Right lung (tissue), 10 donors: ENCODE measurements around the gene PRAMEF18. TPM values are rescaled to one million over a fixed set of nuclear protein-coding genes. Genes with fewer than 3 reads are reported as not detected.
"Not testable (repeated sequence)": the region's sequence is repeated elsewhere in the genome, so short reads cannot be mapped to it uniquely, and the experiment has no call there.

Source experiments
- DNase-seq, 2 donors: peaks; one replicate each; pipeline ENCODE4 v3.0.0-alpha.2; 2013
- long read RNA-seq, 8 donors: transcript quantifications; one replicate each; lab custom pipeline, GENCODE V29; 2026
- polyA plus RNA-seq, 5 donors: library from polyadenylated mRNA; unstranded; fragments of 120-200 nt; gene quantifications; one replicate each; pipeline versions ENCODE4 v1.2.1 to v1.2.3, GENCODE V29; 2013; ENCODE audit warnings: inconsistent platforms in 1 of 5, low replicate concordance in 1 of 5; ENCODE audit not compliant: insufficient read length in 5 of 5, insufficient read depth in 1 of 5

PRAMEF18 gene, protein sequence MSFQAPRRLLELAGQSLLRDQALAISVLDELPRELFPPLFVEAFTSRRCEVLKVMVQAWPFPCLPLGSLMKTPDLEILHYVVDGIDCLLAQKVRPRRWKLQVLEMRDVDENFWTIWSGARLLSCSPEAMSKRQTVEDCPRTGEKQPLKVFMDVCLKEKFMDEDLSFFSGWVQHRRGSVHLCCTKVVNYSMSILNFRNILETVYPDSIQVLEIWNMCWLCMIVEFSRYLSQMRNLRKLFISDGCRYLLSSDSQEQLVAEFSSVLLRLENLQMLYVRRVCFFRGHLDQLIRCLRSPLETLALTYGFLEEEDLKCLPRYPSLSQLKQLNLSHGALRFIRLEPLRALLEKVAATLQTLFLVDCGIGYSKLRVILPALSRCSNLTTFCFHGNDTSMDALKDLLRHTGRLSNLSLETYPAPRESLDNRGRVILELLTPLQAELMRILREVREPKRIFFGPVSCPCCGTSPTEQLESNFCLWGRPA
- polyA plus RNA-seq, result not detected
- long read RNA-seq, donor 1, result 0 reads
- long read RNA-seq, donor 2, result 0 reads
- long read RNA-seq, donor 3, result 0 reads
- long read RNA-seq, donor 4, result 0 reads
- long read RNA-seq, donor 5, result 0 reads
- long read RNA-seq, donor 6, result 0 reads
- long read RNA-seq, donor 7, result 0 reads
- long read RNA-seq, donor 8, result 0 reads

DNA sequence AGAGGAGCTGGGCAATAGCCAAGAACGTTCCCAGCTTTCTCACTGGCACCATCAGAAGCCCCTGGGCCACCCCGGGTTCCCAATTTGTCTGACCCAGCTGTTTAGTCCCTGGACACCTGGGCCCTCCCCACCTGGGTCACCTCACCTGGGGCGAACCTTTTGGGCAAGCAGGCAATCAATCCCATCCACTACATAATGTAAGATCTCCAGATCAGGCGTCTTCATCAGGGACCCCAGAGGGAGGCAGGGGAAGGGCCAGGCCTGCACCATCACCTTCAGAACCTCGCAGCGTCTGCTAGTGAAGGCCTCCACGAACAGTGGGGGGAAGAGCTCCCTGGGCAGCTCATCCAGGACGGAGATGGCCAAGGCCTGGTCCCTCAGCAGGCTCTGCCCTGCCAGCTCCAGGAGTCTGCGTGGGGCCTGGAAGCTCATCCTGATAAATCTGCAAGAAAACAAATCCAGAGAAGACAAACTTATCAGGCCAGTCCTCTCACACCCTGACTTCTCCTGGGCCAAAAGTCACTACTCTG, at the start of gene PRAMEF18:
Gene PRAMEF18 (minus strand): TSS at position 480 of the 530 bp plus-strand sequence. CDS start 48 bp downstream, at position 432.
- not testable (repeated sequence) for DNase-seq

DNA sequence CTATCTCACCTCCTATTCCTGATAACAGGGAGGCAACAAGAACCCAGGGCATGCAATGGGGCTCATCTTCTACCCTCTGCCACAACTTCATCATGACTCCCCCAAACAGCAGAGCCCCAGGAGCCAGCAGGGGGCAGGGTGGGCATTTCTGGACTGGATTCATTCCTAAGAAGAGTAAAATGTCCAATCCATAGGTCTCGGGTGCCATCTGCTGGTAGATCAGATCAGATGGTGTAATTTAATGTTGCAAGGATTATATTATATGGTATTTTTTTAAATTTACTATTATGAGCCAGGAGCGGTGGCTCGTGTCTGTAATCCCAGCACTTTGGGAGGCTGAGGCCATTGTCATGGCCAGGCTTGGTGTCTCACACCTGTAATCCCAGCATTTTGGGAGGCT, 39.2 kb upstream of the PRAMEF18 start:
- DNase-seq, result not testable (repeated sequence)

DNA sequence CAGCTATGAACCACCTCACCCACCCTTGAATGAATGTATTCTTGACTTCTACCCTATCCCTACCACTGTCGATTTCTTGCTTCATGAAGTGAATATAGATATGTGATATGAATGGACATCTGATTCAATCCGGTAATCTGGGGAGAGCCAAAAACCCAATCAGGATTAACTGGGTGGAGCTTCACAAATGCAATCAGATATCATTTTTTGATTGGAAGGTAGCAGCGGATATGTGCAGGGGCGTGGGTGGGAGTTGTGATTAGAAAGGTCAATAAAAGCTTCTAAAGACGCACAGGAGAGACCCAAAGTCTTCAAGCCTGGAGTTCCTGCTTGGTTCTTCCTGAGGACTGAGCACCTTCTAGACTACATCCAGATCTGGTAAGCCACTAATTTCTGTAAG, 27.9 kb upstream of the PRAMEF18 start, which contains the start of gene PRAMEF5:
Gene PRAMEF5 (plus strand): TSS at position 301 of the 400 bp plus-strand sequence. CDS start 5,071 bp downstream, outside the sequence.
- not testable (repeated sequence) for DNase-seq

DNA sequence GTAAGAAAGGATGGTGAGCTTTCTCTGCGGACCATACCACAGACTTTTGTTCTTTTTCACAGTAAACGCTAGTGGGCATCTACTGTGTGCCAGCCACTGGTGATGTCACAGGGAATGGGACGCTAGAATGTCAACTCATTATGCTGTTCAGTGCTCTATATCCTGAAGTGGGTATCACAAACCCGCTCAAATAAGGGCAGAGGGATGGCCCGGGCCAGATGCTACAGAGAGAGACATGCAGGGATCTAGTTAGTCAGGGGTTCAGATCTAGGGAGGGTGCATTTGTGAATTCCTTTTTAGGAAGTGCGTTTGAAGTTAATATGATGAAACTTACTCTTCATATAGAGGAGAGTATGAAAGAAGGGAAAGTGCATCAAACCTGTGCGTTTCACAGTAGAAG, 21.2 kb upstream of the PRAMEF18 start:
- DNase-seq, result not testable (repeated sequence)

DNA sequence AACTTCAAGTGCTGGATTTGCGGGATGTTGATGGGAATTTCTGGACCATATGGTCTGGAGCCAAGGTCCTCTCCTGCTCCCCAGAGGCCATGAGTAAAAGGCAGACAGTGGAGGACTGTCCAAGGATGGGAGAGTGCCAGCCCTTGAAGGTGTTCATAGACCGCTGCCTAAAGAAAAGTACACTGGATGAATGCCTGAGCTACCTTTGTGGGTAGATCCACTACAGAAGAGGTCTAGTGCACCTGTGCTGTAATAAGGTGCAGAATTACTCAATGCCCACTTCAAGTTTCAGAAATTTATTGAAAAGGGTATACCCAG, 20.6 kb upstream of the PRAMEF18 start:
- DNase-seq, result not testable (repeated sequence)

DNA sequence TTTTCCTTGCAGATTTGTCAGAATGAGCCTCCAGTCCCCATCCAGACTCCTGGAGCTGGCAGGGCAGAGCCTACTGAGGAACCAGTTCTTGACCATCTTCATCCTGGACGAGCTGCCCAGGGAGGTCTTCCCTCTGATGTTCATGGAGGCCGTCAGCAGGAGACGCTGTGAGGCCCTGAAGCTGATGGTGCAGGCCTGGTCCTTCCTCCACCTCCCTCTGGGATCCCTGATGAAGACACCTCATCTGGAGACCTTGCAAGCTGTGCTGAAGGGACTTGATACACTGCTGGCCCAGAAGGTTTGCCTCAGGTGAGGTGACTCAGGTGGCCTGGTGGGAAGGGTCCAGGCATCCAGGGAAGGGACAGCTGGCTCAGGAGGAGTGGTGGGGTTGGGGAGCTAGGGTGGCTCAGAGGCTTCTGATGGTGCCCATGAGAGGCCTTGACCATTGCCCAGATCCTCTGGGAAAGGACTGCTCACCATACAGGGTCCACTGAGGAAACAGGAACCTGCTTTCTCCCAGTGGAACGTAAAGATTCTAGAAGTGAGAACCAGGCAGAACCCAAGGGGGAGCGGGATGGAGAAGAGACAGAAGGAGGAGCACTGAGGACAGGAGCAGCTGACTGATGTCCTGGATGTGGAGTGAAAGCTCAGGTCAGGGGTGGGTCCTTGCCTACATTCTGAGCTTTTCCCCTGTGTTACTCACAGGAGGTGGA, 20.0 kb upstream of the PRAMEF18 start:
- DNase-seq, result not testable (repeated sequence)

DNA sequence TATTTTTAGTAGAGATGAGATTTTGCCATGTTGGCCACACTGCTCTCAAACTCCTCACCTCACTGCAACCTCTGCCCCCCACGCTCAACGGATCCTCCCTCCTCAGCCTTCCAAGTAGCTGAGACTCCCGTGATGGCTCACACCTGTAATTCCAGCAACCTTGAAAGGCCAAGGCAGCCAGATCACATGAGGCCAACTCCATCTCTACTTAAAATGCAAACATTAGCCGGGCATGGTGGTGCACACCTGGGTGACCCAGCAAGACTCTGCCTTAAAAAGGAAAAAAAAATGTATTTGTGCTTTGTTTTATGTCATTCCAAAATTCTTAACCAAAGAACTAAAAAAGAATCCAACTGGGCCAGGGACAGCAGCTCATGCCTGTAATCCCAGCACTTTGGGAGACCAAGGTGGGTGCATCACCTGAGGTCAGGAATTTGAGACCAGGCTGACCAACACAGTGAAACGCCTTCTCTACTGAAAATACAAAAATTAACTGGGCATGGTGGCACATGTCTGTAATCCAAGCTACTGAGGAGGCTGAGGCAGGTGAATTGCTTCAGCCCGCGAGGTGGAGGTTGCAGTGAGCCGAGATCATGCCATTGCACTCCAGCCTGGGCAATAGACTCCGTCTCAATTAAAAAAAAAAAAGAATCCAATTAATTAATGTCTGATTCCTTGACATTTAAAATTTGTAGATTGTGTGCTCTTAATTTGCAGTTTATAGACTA, 17.7 kb upstream of the PRAMEF18 start:
- not testable (repeated sequence) for DNase-seq

DNA sequence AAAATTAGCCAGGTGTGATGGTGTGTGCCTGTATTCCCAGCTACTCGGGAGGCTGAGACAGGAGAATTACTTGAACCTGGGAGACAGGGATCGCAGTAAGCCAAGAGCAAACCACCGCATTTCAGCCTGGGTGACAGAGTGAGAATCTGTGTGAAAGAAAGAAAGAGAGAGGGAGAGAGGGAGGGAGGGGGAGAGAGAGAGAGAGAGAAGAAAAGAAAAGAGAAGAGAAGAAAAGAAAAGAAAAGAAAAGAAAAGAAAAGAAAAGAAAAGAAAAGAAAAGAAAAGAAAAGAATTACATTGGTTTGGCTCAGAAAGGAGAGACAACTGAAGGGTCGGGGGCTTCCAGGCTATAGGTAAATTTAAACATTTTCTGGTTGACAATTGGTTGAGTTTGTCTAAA, 13.7 kb upstream of the PRAMEF18 start:
- DNase-seq, result not testable (repeated sequence)

DNA sequence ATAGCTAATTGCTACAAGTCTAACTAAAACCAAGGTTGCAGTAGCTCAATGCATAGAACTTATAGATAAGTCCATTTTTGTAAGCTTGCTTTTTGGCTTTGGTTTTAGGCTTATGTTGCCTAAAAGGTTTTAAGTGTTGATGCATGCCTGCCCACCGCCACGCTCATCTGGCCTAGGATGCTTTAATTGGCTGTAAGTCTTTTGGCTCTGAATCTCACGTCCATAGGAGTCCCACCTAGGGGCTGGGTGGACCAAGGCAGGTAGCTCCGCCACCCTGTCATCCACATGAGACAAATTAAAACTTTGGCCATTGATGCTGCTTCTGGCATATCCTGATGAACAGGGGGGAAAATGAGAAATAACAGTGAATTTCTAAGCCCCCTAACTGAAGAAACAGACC, 11.6 kb upstream of the PRAMEF18 start:
- DNase-seq, result not testable (repeated sequence)

DNA sequence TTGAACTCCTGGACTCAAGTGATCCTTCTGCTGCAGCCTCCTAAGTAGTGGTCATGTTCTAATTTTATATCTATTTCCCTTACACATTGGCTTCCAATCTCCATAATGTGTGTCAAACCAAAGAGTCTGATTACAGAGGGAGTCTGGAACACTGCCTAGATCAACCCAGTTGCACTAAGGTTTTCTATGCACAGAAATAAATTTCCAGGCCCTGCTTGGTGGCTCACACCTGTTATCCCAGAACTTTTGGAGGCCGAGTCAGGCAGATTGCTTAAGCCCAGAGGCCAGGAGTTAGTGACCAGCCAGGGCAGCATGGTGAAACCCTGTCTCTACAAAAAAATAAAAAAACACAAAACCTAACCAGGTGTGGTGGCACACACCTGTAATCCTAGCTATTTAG, 8.1 kb upstream of the PRAMEF18 start:
- DNase-seq, result not testable (repeated sequence)

DNA sequence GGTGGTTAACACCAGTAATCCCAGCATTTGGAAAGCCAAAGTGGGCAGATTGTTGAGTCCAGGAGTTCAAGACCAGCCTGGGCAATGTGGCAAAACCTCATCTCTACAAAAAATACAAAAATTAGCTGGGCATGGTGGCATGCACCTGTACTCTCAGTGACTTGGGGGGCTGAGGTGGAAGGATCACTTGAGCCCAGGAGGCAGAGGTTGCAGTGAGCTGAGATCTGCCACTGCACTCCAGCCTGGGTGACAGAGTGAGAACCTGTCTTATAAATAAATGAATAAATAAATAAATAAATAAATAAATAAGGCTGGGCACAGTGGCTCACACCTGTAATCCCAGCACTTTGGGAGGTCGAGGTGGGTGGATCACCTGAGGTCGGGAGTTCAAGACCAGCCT, 6.1 kb upstream of the PRAMEF18 start:
- DNase-seq, result not testable (repeated sequence)

DNA sequence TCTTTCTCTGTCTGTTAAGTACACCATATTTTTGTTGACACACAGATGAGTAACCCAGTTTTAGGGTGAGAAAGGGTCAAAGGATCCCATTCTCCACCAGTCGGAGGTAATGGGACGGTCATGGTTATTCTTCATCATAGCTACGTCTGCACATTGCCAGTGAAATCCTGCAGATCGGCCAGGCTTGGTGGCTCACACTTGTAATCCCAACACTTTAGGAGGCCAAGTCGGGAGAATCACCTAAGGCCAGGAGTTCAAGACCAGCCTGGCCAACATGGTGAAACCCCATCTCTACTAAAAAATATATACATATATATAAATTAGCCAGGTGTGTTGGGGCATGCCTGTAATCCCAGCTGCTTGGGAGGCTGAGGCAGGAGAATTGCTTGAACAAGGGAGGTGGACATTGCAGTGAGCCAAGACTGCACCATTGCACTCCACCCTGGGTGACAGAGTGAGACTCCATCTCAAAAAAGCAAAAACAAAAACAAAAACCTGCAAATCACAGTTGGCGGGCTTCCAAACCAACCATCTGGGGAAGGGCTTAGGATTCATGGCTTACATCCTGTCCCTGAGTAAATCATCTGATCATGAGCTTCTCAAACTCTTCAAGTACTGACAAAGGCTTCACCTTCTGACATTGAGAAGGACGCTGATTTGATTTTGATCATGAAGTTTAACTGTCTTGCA, 5.3 kb upstream of the PRAMEF18 start:
- not testable (repeated sequence) for DNase-seq

DNA sequence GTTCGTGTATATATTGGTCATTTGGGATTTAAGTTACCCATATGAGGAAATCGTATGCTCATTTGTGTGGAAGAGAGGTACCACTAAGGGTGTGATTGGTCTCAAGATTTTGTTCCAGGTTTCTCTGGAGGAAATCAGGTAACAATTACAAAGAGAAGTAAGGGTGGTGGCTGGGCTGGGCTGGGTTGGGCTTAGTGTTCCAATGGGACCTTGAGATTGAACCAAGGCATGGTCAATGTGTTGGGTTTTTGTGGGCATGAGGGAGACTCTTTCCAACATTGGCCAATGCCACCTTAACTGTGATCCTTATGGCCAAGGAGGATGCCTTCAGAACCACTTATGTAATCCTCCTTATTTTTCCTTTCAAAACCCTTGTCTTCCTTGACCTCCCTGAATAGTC, 4.6 kb upstream of the PRAMEF18 start:
- not testable (repeated sequence) for DNase-seq

DNA sequence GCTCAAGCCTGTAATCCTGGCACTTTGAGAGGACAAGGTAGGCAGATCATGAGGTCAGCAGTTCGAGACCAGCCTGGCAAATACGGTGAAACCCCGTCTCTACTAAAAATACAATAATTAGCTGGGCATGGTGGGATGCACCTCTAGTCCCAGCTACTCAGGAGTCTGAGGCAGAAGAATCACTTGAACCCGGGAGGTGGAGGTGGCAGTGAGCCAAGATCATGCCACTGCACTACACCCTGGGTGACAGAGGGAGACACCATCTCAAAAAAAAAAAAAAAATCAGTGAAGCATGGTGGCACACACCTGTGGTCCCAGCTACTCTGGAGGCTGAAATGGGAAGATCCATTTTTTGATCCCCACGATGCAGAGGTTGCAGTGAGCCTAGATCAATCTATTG, 4.1 kb upstream of the PRAMEF18 start:
- not testable (repeated sequence) for DNase-seq

DNA sequence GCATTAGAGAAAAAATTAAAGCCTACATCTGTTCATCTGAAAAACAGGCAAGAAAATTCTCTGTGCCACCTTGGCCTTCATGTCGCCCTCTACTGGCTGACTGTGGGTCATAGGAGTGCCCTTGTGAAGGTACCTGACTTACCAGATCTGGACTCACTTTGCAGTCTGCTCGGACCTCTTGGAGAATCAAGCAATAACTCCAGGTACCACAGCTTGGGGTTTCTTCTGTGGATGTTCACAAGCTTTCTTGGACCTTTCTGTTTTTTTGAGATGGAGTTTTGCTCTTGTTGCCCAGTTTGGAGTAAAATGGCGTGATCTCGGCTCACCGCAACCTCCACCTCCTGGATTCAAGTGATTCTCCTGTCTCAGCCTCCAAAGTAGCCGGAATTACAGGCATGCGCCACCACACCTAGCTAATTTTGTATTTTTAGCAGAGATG, 2.4 kb upstream of the PRAMEF18 start:
- DNase-seq, result no peak

DNA sequence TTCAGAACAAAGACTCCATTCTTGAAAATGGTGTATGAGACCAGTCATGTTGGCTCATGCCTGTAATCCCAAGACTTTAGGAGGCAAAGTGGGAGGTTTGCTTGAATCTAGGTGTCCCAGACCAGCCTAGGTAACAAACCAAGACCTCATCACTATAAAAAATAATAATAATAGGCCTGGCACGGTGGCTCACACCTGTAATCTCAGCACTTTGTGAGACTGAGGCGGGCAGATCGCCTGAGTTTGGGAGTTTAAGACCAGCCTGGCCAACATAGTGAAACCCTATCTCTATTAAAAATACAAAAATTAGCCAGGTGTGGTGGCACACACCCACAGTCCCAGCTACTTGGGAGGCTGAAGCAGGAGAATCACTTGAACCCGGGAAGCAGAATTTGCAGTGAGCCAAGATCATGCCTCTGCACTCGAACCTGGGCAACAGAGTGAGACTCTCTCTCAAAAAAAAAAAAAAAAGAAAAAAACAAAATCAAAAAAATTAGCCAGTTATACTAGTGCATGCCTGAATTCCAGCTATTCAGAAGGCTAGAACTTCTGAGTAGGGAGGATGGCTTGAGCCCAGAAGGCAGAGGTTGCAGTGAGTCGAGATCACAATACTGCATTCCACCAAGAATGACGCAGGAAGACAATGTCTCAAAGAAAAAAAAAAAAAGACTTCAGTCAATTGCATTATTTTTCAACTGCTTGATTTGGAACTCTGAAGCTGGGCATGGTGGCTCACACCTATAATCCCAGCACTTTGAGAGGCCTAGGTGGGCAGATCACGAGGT, 1.5 kb upstream of the PRAMEF18 start:
- DNase-seq, result not testable (repeated sequence)

DNA sequence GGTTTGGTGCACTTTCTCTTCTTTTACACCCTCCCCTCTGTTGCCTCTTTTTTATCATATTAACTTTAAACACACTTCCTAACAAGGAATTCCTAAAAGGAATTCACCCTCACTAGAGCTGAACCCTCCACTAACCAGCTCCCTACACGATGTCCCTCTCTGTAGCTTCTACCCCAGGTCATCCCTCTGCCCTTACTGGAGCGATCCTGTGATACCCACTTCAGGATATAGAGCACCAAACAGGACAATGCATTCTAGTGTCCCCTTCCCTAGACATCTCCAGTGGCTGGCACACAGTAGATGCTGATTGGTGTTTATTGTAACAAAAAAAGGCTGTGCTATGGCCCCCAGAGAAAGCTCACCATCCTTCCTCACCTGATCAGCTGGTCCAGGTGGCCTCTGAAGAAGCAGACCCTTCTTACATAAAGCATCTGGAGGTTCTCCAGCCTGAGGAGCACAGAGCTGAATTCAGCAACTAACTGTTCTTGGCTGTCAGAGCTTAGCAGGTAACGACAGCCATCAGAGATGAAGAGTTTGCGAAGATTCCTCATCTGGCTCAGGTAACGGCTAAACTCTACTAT, 1.4 kb downstream of the PRAMEF18 start:
- no peak for DNase-seq

DNA sequence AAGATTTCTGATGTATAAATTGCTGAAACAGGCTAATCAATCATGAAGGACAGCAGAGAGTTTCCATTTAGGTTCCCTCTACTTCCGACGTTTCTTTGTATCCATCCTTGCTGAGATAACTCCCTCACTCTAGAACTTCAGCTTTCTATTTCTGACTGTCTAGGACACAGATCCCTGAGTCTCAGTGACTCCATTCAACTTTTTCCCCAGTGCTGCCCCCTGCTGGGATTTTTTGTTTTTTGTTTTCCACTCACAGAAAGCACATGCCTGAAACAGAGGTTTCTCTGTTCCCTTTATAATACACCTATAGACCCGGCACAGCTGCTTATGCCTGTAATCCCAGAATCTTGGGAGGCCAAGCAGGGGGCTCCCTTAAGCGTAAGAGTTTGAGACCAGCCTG, 3.2 kb downstream of the PRAMEF18 start:
- DNase-seq, result not testable (repeated sequence)

DNA sequence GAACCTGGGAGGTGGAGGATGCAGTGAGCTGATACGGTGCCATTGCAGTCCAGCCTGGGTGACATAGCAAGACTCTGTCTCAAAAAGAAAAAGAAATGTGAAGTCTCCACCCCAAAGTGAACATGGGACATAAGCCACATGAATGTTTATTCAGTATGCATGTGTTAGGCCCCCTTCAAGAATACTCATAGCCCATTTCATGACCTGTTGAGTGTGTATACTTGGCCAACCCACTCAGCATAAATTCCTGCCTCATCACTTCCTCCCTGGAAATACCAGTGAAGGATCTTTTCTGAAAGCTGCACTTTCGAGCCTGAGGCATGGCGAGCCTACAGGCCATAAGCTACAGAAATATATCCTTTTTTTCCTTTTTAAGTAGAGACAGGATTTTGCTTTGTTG, 6.8 kb downstream of the PRAMEF18 start:
- not testable (repeated sequence) for DNase-seq
